ENCODE data around the gene ITGB7. TPM values are rescaled to one million over a fixed set of nuclear protein-coding genes. Genes with fewer than 3 reads are reported as not detected.

ITGB7 gene
- total RNA-seq, 4 donors from 2014 or later, result 6.5 to 13.2 (median 7.8) TPM

- no peak overlapping the region for H3K4me3 ChIP-seq (ENCODE audit: low read depth, poor library complexity, severe bottlenecking)
- WGBS, 2 donors, result 88 to 91% methylated on average over 10 of the region's 10 CpGs
- DNase-seq (ENCODE audit: low spot score in 2 of 2), result peak in 1 of 2 donors; percentile 58
- TF ChIP-seq CTCF (IDR thresholded peaks at IDR 0.05) (no peak), POLR2A (IDR thresholded peaks at IDR 0.05) (no peak)
- intact Hi-C loops (cut with DNase I; ENCODE audit: low total_unique reads), result loop anchor here (10.0 kb wide), 1 partner anchor 131 kb away; no protein-coding TSS in a partner anchor
These were observed 11.3 kb downstream of the ITGB7 start for GRCh38 chr12:53195516-53196420.

GRCh38 chr12:53194973-53195372 is 12.1 kb downstream of the ITGB7 start:
- intact Hi-C loops (cut with DNase I; ENCODE audit: low total_unique reads), result loop anchor here (10.0 kb wide), 1 partner anchor 130 kb away; no protein-coding TSS in a partner anchor
- no peak overlapping the region for H3K4me3 ChIP-seq (ENCODE audit: low read depth, poor library complexity, severe bottlenecking)
- WGBS, 2 donors, result 98 to 100% methylated on average over 1 of the region's 1 CpG
- no peak for TF ChIP-seq CTCF (IDR thresholded peaks at IDR 0.05)
- TF ChIP-seq POLR2A (IDR thresholded peaks at IDR 0.05), result no peak
- peak in 1 of 2 donors; percentile 6 for DNase-seq (ENCODE audit: low spot score in 2 of 2)

- 74 to 81% methylated on average over 11 of the region's 11 CpGs for WGBS, 2 donors
- TF ChIP-seq CTCF (IDR thresholded peaks at IDR 0.05), result no peak
- TF ChIP-seq POLR2A (IDR thresholded peaks at IDR 0.05), result no peak
- intact Hi-C loops (cut with DNase I; ENCODE audit: low total_unique reads), result loop anchor here (10.0 kb wide), 1 partner anchor 129 kb away; no protein-coding TSS in a partner anchor
- DNase-seq (ENCODE audit: low spot score in 2 of 2), result peak in 1 of 2 donors; percentile 72
- H3K4me3 ChIP-seq (ENCODE audit: low read depth, poor library complexity, severe bottlenecking), result no peak overlapping the region
These were observed 12.9 kb downstream of the ITGB7 start for GRCh38 chr12:53193985-53194716.

GRCh38 chr12:53193040-53193439 is 14.0 kb downstream of the ITGB7 start:
- intact Hi-C loops (cut with DNase I; ENCODE audit: low total_unique reads), result loop anchor here (10.0 kb wide), 1 partner anchor 128 kb away; no protein-coding TSS in a partner anchor
- TF ChIP-seq POLR2A (IDR thresholded peaks at IDR 0.05) (no peak), CTCF (IDR thresholded peaks at IDR 0.05) (no peak)
- DNase-seq (ENCODE audit: low spot score in 2 of 2), result peak in 1 of 2 donors; percentile 75
- 81 to 86% methylated on average over 9 of the region's 9 CpGs for WGBS, 2 donors
- H3K4me3 ChIP-seq (ENCODE audit: low read depth, poor library complexity, severe bottlenecking), result no peak overlapping the region

- H3K4me3 ChIP-seq (ENCODE audit: low read depth, poor library complexity, severe bottlenecking), result no peak overlapping the region
- intact Hi-C loops (cut with DNase I; ENCODE audit: low total_unique reads), result loop anchor here (10.0 kb wide), 1 partner anchor 128 kb away; no protein-coding TSS in a partner anchor
- DNase-seq (ENCODE audit: low spot score in 2 of 2), result peak in 1 of 2 donors; percentile 79
- TF ChIP-seq POLR2A (IDR thresholded peaks at IDR 0.05) (no peak), CTCF (IDR thresholded peaks at IDR 0.05) (no peak)
- WGBS, 2 donors, result 85 to 87% methylated on average over 13 to 14 of the region's 14 CpGs
These were observed 14.5 kb downstream of the ITGB7 start for GRCh38 chr12:53192531-53193021.

Measured in lower leg skin (tissue), 4 donors.